Gastrocnemius medialis (tissue), 4 donors: ENCODE results near the gene TMCO6. TPM values are rescaled to one million over a fixed set of nuclear protein-coding genes. Genes with fewer than 3 reads are reported as not detected.
"Not testable (repeated sequence)": the region's sequence is repeated elsewhere in the genome, so short reads cannot be mapped to it uniquely, and the experiment has no call there.

ENCODE experiments used
- ATAC-seq, 2 donors: fragments of 150-250 bp; one replicate each; pipeline ENCODE4 v1.9.1; 2016
- DNase-seq, 2 donors: peaks; one replicate each; pipeline ENCODE4 v3.0.0-alpha.2; 2019
- H3K27ac ChIP-seq, 4 donors: fragments of 200-600 bp; sonication (generic); 1 replicate in 1 of 4; 2 replicates in 3 of 4; pipeline ENCODE4 v1.5.1; 2016 to 2018; ENCODE audit warnings: mild to moderate bottlenecking in 2 of 4, moderate library complexity in 1 of 4
- H3K27me3 ChIP-seq, 3 donors: fragments of 200-600 bp; sonication (generic) in 2 of 3; 1 replicate in 1 of 3; 2 replicates in 2 of 3; pipeline versions ENCODE4 v1.5.1 to v1.6.0; 2016 to 2019; ENCODE audit warnings: mild to moderate bottlenecking in 1 of 3, moderate library complexity in 1 of 3
- H3K36me3 ChIP-seq, 2 donors: fragments of 200-600 bp; sonication (generic) in 1 of 2; one replicate each; pipeline ENCODE4 v1.5.1; 2017 to 2018
- H3K4me1 ChIP-seq, 2 donors: fragments of 200-600 bp; sonication (generic) in 1 of 2; one replicate each; pipeline ENCODE4 v1.5.1; 2016 to 2017; ENCODE audit warnings: mild to moderate bottlenecking in 2 of 2
- H3K4me3 ChIP-seq, 4 donors: fragments of 200-600 bp; sonication (generic) in 3 of 4; 1 replicate in 1 of 4; 2 replicates in 3 of 4; pipeline ENCODE4 v1.5.1; 2016 to 2019; ENCODE audit warnings: mild to moderate bottlenecking in 2 of 4
- H3K9me3 ChIP-seq, 3 donors: fragments of 200-600 bp; sonication (generic) in 2 of 3; 1 replicate in 1 of 3; 2 replicates in 2 of 3; pipeline ENCODE4 v1.5.1; 2016 to 2019
- POLR2A ChIP-seq, 2 donors: fragments of 450-650 bp; IDR thresholded peaks; one replicate each; pipeline ENCODE4 v1.6.1; 2017; ENCODE audit warnings: antibody characterized with exemption in 2 of 2, mild to moderate bottlenecking in 2 of 2, moderate library complexity in 2 of 2
- in situ Hi-C, 4 donors: fragments of 200-750 bp; cut with MboI; loops; one replicate each; pipeline versions ENCODE4 v1.15.0 to v1.8.0; 2017; ENCODE audit warnings: low sequenced_read_pairs in 4 of 4
- intact Hi-C: fragments of 100-400 bp; cut with DNase I; formaldehyde crosslinking; loops from one replicate; pipeline ENCODE4 v1.15.1; 2023; ENCODE audit warnings: low total_unique reads
- total RNA-seq, 4 donors: library from RNA; depleted of rRNA; stranded (reverse); fragments of >200 nt; gene quantifications; one replicate each; pipeline versions ENCODE4 v1.1.0 to v1.2.3, GENCODE V29; 2016
- TF ChIP-seq, protein P1 (sequence below), 5 experiments: fragments of 450-650 bp in 3 of 5; fragments of 200-600 bp in 2 of 5; sonication (generic) in 2 of 5; IDR thresholded peaks in 4 of 5; conservative IDR thresholded peaks in 1 of 5; 1 replicate in 4 of 5; 2 replicates in 1 of 5; pipeline ENCODE4 v1.5.1; 2016 to 2019; ENCODE audit warnings: antibody characterized with exemption in 5 of 5, mild to moderate bottlenecking in 3 of 5, moderate library complexity in 3 of 5

The TMCO6 gene
- total RNA-seq, 4 donors from 2014 or later: 5.1 to 15.4 (median 9.5) TPM

DNA sequence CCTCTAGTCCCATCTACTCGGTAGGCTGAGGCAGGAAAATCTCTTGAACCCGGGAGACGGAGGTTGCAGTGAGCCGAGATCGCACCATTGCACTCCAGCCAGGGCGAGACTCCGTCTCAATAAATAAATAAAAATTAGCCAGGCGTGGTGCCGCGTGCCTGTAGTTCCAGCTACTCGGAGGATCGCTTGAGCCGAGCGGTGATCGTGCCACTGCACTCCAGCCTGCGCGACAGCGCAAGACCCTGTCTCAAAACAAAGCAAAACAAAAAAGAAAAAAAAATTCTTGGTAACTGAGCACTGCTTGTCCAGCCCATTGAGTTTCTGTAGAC is 24.7 kb downstream of the TMCO6 start:
- H3K4me3 ChIP-seq: peak overlapping the region; percentile 79 to 90 (median 82)
- peaks cover 3 to 62% of the 10 kb centered on the region in 2 donors for H3K36me3 ChIP-seq
- ATAC-seq (no peak), DNase-seq (no peak)
- no peaks in the 10 kb centered on the region for H3K9me3 ChIP-seq
- no peak for TF ChIP-seq POLR2A (IDR thresholded peaks at IDR 0.05)
- TF ChIP-seq, protein P1, sequence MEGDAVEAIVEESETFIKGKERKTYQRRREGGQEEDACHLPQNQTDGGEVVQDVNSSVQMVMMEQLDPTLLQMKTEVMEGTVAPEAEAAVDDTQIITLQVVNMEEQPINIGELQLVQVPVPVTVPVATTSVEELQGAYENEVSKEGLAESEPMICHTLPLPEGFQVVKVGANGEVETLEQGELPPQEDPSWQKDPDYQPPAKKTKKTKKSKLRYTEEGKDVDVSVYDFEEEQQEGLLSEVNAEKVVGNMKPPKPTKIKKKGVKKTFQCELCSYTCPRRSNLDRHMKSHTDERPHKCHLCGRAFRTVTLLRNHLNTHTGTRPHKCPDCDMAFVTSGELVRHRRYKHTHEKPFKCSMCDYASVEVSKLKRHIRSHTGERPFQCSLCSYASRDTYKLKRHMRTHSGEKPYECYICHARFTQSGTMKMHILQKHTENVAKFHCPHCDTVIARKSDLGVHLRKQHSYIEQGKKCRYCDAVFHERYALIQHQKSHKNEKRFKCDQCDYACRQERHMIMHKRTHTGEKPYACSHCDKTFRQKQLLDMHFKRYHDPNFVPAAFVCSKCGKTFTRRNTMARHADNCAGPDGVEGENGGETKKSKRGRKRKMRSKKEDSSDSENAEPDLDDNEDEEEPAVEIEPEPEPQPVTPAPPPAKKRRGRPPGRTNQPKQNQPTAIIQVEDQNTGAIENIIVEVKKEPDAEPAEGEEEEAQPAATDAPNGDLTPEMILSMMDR (IDR thresholded peaks at IDR 0.05 in 4 of 5, conservative IDR thresholded peaks at IDR 0.05 in 1 of 5): no peak
- in situ Hi-C loops: loop anchor here in 1 of 4 donors (25.0 kb wide), 1 partner anchor 252 kb away; the partner anchor contains the start of gene ANKHD1
- intact Hi-C loops: loop anchor here (1.0 to 10.0 kb wide), 4 partner anchors 17 to 489 kb away; partner anchors contain the start of genes CYSTM1, HARS1, HARS2 and IK
- peaks cover 16 to 20% of the 10 kb centered on the region in 2 donors for H3K4me1 ChIP-seq
- H3K27me3 ChIP-seq: no peaks in the 10 kb centered on the region
- peak overlapping the region; percentile 92 to 98 (median 98) for H3K27ac ChIP-seq

DNA sequence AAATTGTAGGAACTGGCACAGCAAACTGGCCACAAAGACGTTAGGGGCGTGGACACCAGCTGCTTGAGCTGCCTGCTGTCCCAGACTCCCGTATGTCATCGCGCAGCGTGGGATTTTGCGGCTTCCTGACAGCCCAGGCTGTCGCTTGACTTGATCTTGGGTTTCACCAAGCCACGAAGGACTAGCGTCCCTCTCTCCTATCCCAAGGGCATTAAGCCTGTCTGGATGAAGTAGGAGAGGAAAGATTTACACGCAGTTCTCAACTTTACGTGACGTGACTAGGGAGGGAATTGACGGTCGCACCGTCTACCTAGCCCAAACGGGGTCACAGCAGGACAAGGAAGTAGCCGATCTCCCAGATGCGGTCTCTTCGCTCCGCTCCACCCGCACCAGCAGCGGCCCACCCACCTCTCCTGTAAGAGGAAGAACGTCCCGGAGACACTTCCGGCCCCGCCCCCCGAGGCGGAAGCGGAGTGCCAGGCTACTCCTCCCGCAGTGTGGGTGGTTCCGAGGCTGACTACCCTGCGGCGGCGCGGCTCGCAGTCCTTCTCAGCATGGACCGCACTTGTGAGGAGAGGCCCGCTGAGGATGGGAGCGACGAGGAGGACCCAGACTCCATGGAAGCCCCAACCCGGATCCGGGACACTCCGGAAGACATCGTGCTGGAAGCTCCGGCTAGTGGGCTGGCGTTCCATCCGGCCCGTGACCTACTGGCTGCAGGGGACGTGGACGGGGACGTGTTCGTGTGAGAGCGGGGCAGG is 25.3 kb downstream of the TMCO6 start, which contains the start of gene WDR55:
WDR55 (plus strand) TSS at position 546 of the 761 bp plus-strand sequence; CDS start at position 555, 9 bp downstream.
- in situ Hi-C loops: loop anchor here in 1 of 4 donors (25.0 kb wide), 1 partner anchor 252 kb away; the partner anchor contains the start of gene ANKHD1
- TF ChIP-seq, protein P1 (IDR thresholded peaks at IDR 0.05 in 4 of 5, conservative IDR thresholded peaks at IDR 0.05 in 1 of 5): no peak
- peak; percentile 76 to 84 for TF ChIP-seq POLR2A (IDR thresholded peaks at IDR 0.05)
- intact Hi-C loops: loop anchor here (1.0 to 10.0 kb wide), 4 partner anchors 17 to 490 kb away; partner anchors contain the start of genes CYSTM1, HARS1, HARS2 and IK
- Histone ChIP-seq H3K27ac (peak within 1 kb of the TSS; percentile 92 to 98 (median 98)), H3K36me3 (peaks cover 3 to 62% of the 10 kb centered on the region in 2 donors), H3K9me3 (no peaks in the 10 kb centered on the region), H3K4me3 (peak within 1 kb of the TSS; percentile 79 to 90 (median 82)), H3K4me1 (peaks cover 16 to 20% of the 10 kb centered on the region in 2 donors), H3K27me3 (no peaks in the 10 kb centered on the region)
- ATAC-seq (peak; percentile 95), DNase-seq (peak; percentile 94 to 96)

DNA sequence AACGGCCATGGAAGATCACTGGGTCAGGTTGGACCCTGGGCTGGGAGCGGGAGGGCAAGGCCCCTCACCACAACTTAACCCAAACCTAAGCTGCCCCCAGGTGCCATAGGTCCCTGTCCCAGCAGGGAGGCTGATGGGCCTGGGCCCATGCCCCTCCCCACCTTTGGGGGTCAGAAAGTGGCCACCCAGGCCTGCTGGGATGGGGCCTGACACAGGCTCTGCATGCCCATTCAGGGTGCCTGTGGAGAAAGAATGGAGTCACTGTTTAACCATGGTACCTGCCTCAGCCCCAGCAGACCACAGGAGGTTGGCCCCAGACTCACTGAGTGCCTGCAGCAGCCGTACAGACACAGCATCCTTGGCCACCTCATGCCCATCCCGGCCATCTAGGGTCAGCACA is 31.8 kb downstream of the TMCO6 start:
- ATAC-seq, H3K4me1 ChIP-seq, H3K27ac ChIP-seq, H3K4me3 ChIP-seq, DNase-seq, H3K27me3 ChIP-seq, intact Hi-C loops, H3K9me3 ChIP-seq: not testable (repeated sequence)
- peaks cover 0 to 70% of the 10 kb centered on the region in 2 donors for H3K36me3 ChIP-seq
- in situ Hi-C loops: loop anchor here in 1 of 4 donors (25.0 kb wide), 1 partner anchor 259 kb away; the partner anchor contains the start of gene ANKHD1

DNA sequence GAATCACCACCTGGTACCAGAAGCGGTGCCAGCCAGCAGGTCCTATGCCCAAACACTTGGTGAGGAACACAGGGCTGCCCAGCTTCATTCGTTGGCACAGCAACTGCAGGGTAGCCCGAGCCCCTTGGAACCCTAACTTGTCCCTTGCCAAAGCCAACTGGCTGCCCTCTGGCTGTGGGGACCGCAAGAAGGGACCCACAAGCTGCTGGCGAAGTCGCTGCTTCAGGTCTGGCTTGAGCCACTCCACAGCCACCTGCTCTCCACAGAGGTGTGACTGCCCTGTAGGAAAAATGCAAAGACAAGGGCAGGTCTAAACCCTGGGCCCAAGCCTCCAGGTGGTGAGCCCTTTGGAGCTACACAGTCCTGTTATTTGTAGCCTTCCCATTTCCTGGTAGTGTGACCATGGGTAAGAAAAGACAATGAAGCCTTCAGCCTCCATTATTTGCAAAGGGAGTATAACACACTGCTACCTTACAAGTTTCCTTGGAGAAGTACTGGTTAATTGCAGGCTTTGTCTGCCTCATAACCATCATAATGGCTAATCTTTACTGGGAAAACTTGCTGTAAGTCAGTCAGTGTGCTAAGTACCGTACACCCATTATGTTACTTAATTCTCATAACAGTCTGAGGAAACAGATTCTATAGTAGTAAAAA is 32.3 kb downstream of the TMCO6 start:
- intact Hi-C loops (no loop called here), in situ Hi-C loops (loop anchor here in 1 of 4 donors (25.0 kb wide), 1 partner anchor 259 kb away; the partner anchor contains the start of gene ANKHD1)
- TF ChIP-seq, protein P1 (IDR thresholded peaks at IDR 0.05 in 4 of 5, conservative IDR thresholded peaks at IDR 0.05 in 1 of 5): no peak
- TF ChIP-seq POLR2A (IDR thresholded peaks at IDR 0.05): no peak
- Histone ChIP-seq H3K4me3 (no peak overlapping the region), H3K36me3 (peaks cover 0 to 75% of the 10 kb centered on the region in 2 donors), H3K9me3 (no peaks in the 10 kb centered on the region), H3K27ac (no peak overlapping the region), H3K27me3 (no peaks in the 10 kb centered on the region), H3K4me1 (no peaks in the 10 kb centered on the region)
- DNase-seq (no peak), ATAC-seq (no peak)
